ENCODE measurements around the gene CPT1B. TPM values are rescaled to one million over a fixed set of nuclear protein-coding genes. Genes with fewer than 3 reads are reported as not detected.

CPT1B gene
- total and polyA plus RNA-seq, 2 experiments from 2014 or later = 1.3 to 2.9 TPM

DNA sequence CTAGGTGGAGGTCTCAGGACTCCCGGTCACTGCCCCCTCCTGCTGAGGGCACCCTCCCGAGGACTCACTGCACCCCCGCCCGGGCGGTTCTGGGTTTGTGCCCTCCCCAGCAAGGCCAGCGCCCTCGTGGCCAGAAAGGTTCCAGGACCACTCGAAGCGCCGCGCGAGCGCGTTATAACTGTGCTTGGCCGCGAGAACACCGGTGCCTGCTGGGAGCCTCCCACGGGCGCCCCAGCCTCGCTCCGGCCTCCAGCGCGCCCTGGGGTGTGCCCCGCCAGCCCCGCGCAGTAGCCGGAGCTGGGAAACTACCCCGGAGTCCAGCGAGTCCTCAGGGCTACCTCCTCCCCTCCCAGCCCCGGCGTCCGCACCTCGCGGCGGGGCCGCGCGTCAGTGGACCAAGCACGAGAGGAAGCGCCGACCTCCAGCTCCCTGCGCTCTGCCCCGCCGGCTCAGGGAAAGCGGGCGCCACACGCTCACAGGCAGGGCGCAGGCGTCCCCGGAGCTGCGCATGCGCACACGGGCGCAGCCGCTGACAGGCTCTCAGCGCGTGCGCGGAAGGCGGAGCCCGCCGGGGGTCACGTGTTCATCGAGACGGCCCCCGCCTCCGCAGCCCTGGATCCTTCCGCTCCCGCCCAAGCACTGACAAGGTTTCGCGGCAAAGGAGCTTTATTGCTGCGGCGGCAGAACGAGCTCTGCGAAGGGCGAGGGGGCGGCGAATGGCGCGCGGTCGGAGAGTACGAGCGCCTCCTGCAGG is 52.9 kb downstream of the CPT1B start, which contains the start of gene SCO2:
SCO2 (minus strand) TSS at position 495 of the 754 bp plus-strand sequence. CDS start 1,187 bp downstream, outside the sequence.
- Histone ChIP-seq H3K4me3 (peak within 1 kb of the TSS; percentile 77), H3K9ac (peak within 1 kb of the TSS; percentile 85), H3K27me3 (replicated peaks; ENCODE audit: insufficient read depth) (no peaks in the 10 kb centered on the region), H3K4me2 (ENCODE audit: unreplicated experiment) (peak within 1 kb of the TSS; percentile 91), H4K20me1 (ENCODE audit: insufficient read depth) (no peaks in the 10 kb centered on the region), H3K4me1 (ENCODE audit: insufficient read depth) (no peaks in the 10 kb centered on the region), H3F3A (ENCODE audit: insufficient read depth) (peaks cover 16% of the 10 kb centered on the region; the same call in 1 of the 2 replicates), H3K79me2 (ENCODE audit: insufficient read depth) (peaks cover 34% of the 10 kb centered on the region), H3K27ac (peak within 1 kb of the TSS; percentile 84), H3K9me2 (ENCODE audit: insufficient read depth) (no peaks in the 10 kb centered on the region), H2AFZ (peak within 1 kb of the TSS; percentile 47), H3K9me3 (ENCODE audit: low read depth) (no peaks in the 10 kb centered on the region), H3K36me3 (ENCODE audit: low read depth) (0 out of 2 replicates have a peak, but pooled peaks cover 6% of the 10 kb centered on the region)
- in situ Hi-C loops (cut with MboI) = no loop called here
- TF ChIP-seq EZH2 (IDR thresholded peaks at IDR 0.05; ENCODE audit: insufficient read depth, poor library complexity, severe bottlenecking) = no peak
- DNase-seq = peak; percentile 99
- 1 to 2% methylated on average over 69 to 75 of the region's 84 CpGs for WGBS, 2 experiments (ENCODE audit: low coverage in 1 of 2, low lambda C conversion rate in 2 of 2, missing lambda C conversion rate in 2 of 2)

- peak overlapping the region; percentile 24 for H2AFZ ChIP-seq
- no peaks in the 10 kb centered on the region for H3K27me3 ChIP-seq (replicated peaks; ENCODE audit: insufficient read depth)
- H3K4me1 ChIP-seq (ENCODE audit: insufficient read depth) = no peaks in the 10 kb centered on the region
- peaks cover 34% of the 10 kb centered on the region for H3K79me2 ChIP-seq (ENCODE audit: insufficient read depth)
- 7 to 15% methylated on average over 17 to 19 of the region's 19 CpGs for WGBS, 2 experiments (ENCODE audit: low coverage in 1 of 2, low lambda C conversion rate in 2 of 2, missing lambda C conversion rate in 2 of 2)
- peaks cover 16% of the 10 kb centered on the region; the same call in 1 of the 2 replicates for H3F3A ChIP-seq (ENCODE audit: insufficient read depth)
- no peaks in the 10 kb centered on the region for H4K20me1 ChIP-seq (ENCODE audit: insufficient read depth)
- 0 out of 2 replicates have a peak, but pooled peaks cover 6% of the 10 kb centered on the region for H3K36me3 ChIP-seq (ENCODE audit: low read depth)
- no peak for TF ChIP-seq EZH2 (IDR thresholded peaks at IDR 0.05; ENCODE audit: insufficient read depth, poor library complexity, severe bottlenecking)
- TF ChIP-seq EZH2phosphoT487 (IDR thresholded peaks at IDR 0.05; ENCODE audit: insufficient read depth, low read depth) = no peak
- in situ Hi-C loops (cut with MboI) = no loop called here
- no peaks in the 10 kb centered on the region for H3K9me3 ChIP-seq (ENCODE audit: low read depth)
- H3K4me2 ChIP-seq (ENCODE audit: unreplicated experiment) = peak overlapping the region; percentile 91
- peak overlapping the region; percentile 85 for H3K9ac ChIP-seq
- H3K4me3 ChIP-seq = peak overlapping the region; percentile 77
- H3K9me2 ChIP-seq (ENCODE audit: insufficient read depth) = no peaks in the 10 kb centered on the region
- peak; percentile 65 for DNase-seq
- H3K27ac ChIP-seq = peak overlapping the region; percentile 84
Observed at GRCh38 chr22:50524676-50525103, 53.5 kb downstream of the CPT1B start.

DNA sequence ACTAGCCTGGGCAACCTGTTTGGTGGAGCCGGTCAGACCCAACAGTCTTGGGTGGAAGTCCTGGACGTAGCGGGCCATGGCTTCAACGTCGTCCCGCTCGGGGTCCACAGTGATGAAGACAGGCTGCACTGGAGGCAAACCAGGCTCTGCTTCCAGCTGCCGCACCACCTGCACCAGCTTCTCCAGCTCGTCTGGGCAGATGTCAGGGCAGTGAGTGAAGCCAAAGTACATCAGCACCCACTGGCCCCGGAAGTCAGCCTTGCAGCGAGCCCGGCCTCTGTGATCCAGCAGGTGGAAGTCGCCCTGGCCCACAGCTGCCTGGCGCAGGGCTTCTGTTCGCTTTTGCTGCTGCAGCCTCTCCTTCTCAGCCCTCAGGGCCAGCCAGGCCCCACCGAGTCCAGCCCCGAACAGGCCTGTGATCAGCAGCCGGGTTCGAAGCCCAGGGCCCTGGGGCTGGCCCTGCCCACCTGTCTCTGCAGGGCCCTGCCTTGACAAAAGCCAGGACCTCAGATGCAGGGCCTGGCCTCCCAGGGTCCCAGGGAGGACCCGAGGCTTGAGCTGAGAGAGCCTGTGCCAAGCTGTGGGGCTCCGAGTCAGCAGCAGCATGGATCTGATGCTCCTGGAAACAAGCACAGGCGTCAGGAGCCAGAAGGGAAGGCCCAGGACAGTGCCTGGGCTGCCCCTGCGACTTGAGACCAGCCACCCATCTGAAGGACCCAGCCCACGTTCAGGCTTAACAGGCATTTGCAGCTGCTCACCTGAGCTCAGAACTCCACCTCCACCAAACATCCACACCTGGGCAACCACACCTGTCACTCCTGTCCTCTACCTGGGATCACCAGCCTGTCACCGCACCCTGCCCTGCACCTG is 54.2 kb downstream of the CPT1B start:
- in situ Hi-C loops (cut with MboI) = no loop called here
- Histone ChIP-seq H3K4me2 (ENCODE audit: unreplicated experiment) (peak overlapping the region; percentile 91), H3F3A (ENCODE audit: insufficient read depth) (peaks cover 16% of the 10 kb centered on the region; the same call in 1 of the 2 replicates), H2AFZ (no peak overlapping the region), H3K9me3 (ENCODE audit: low read depth) (no peaks in the 10 kb centered on the region), H3K9ac (peak overlapping the region; percentile 85), H3K27ac (peak overlapping the region; percentile 84), H4K20me1 (ENCODE audit: insufficient read depth) (no peaks in the 10 kb centered on the region), H3K36me3 (ENCODE audit: low read depth) (0 out of 2 replicates have a peak, but pooled peaks cover 6% of the 10 kb centered on the region), H3K9me2 (ENCODE audit: insufficient read depth) (no peaks in the 10 kb centered on the region), H3K4me3 (peak overlapping the region; percentile 77), H3K4me1 (ENCODE audit: insufficient read depth) (no peaks in the 10 kb centered on the region), H3K79me2 (ENCODE audit: insufficient read depth) (peaks cover 34% of the 10 kb centered on the region), H3K27me3 (replicated peaks; ENCODE audit: insufficient read depth) (no peaks in the 10 kb centered on the region)
- TF ChIP-seq EZH2 (IDR thresholded peaks at IDR 0.05; ENCODE audit: insufficient read depth, poor library complexity, severe bottlenecking) (no peak), EZH2phosphoT487 (IDR thresholded peaks at IDR 0.05; ENCODE audit: insufficient read depth, low read depth) (no peak)
- 68 to 72% methylated on average over 24 to 25 of the region's 25 CpGs for WGBS, 2 experiments (ENCODE audit: low coverage in 1 of 2, low lambda C conversion rate in 2 of 2, missing lambda C conversion rate in 2 of 2)
- DNase-seq = no peak

GRCh38 chr22:50523458-50523805 is 54.8 kb downstream of the CPT1B start:
- peaks cover 10% of the 10 kb centered on the region; the same call in 1 of the 2 replicates for H3F3A ChIP-seq (ENCODE audit: insufficient read depth)
- 0 out of 2 replicates have a peak, but pooled peaks cover 6% of the 10 kb centered on the region for H3K36me3 ChIP-seq (ENCODE audit: low read depth)
- H3K9me2 ChIP-seq (ENCODE audit: insufficient read depth) = no peaks in the 10 kb centered on the region
- H3K27ac ChIP-seq = no peak overlapping the region
- TF ChIP-seq EZH2 (IDR thresholded peaks at IDR 0.05; ENCODE audit: insufficient read depth, poor library complexity, severe bottlenecking) = no peak
- TF ChIP-seq EZH2phosphoT487 (IDR thresholded peaks at IDR 0.05; ENCODE audit: insufficient read depth, low read depth) = no peak
- no peak for DNase-seq
- no peaks in the 10 kb centered on the region for H3K4me1 ChIP-seq (ENCODE audit: insufficient read depth)
- in situ Hi-C loops (cut with MboI) = no loop called here
- H3K9ac ChIP-seq = no peak overlapping the region
- H3K79me2 ChIP-seq (ENCODE audit: insufficient read depth) = peaks cover 34% of the 10 kb centered on the region
- H2AFZ ChIP-seq = no peak overlapping the region
- H3K4me3 ChIP-seq = no peak overlapping the region
- H4K20me1 ChIP-seq (ENCODE audit: insufficient read depth) = no peaks in the 10 kb centered on the region
- no peaks in the 10 kb centered on the region for H3K9me3 ChIP-seq (ENCODE audit: low read depth)
- 95 to 97% methylated on average over 16 of the region's 16 CpGs for WGBS, 2 experiments (ENCODE audit: low coverage in 1 of 2, low lambda C conversion rate in 2 of 2, missing lambda C conversion rate in 2 of 2)
- no peaks in the 10 kb centered on the region for H3K27me3 ChIP-seq (replicated peaks; ENCODE audit: insufficient read depth)
- H3K4me2 ChIP-seq (ENCODE audit: unreplicated experiment) = no peak overlapping the region
